ENCODE results near the gene NELFCD. TPM values are rescaled to one million over a fixed set of nuclear protein-coding genes. Genes with fewer than 3 reads are reported as not detected.

The NELFCD gene
- total and polyA plus RNA-seq, 9 of the 15 experiments (the other 6 are each of a cell fraction or from before 2014, with no cell fraction given) = 11.7 to 163 (median 96.5) TPM

- TF ChIP-seq ZNF395 (CRISPR knock-in tag; IDR thresholded peaks at IDR 0.05) = peak; percentile 99
- peak; percentile 69 to 74; a peak in 3 of 4 replicates for TF ChIP-seq NRF1 (conservative IDR thresholded peaks at IDR 0.05 in 1 of 2, IDR thresholded peaks at IDR 0.05 in 1 of 2)
- TF ChIP-seq THRAP3 (IDR thresholded peaks at IDR 0.05; ENCODE audit: borderline replicate concordance) = no peak
- no peak for TF ChIP-seq GATA2 (CRISPR knock-in tag; IDR thresholded peaks at IDR 0.05)
- TF ChIP-seq PHB (CRISPR knock-in tag; IDR thresholded peaks at IDR 0.05) = peak; percentile 15; the same call in 1 of the 2 replicates
- TF ChIP-seq CBFB (CRISPR knock-in tag; IDR thresholded peaks at IDR 0.05) = peak; percentile 90; the same call in 1 of the 2 replicates
- peak; percentile 28; the same call in 1 of the 2 replicates for TF ChIP-seq TFE3 (CRISPR knock-in tag; IDR thresholded peaks at IDR 0.05)
- TF ChIP-seq ZNF146 (CRISPR knock-in tag; IDR thresholded peaks at IDR 0.05; ENCODE audit: unreplicated experiment) = no peak
- TF ChIP-seq ZNF407 (IDR thresholded peaks at IDR 0.05; ENCODE audit: low read depth) = no peak
- no peak for TF ChIP-seq E2F5 (CRISPR knock-in tag; IDR thresholded peaks at IDR 0.05)
- TF ChIP-seq ZBTB33 (CRISPR knock-in tag; IDR thresholded peaks at IDR 0.05) = no peak
- peak; percentile 84 for TF ChIP-seq NFYB (IDR thresholded peaks at IDR 0.05; ENCODE audit: extremely low read depth, insufficient read length)
Measured at GRCh38 chr20:59032023-59032712, 51.1 kb downstream of the NELFCD start, which contains the start of gene ATP5F1E (continued).
